Measurements from ENCODE around the gene ZG16B.

- no peak for TF ChIP-seq POLR2AphosphoS5 (IDR thresholded peaks at IDR 0.05)
- TF ChIP-seq CTCF (IDR thresholded peaks at IDR 0.05), result no peak
- TF ChIP-seq POLR2A (IDR thresholded peaks at IDR 0.05), result no peak
Measured at GRCh38 chr16:2839650-2840450, 9.7 kb downstream of the ZG16B start.
